GM12878 (cell line): Measurements from ENCODE around the gene TMEM223. TPM values are rescaled to one million over a fixed set of nuclear protein-coding genes. Genes with fewer than 3 reads are reported as not detected.

ENCODE experiments used
- BACH1 ChIP-seq: fragments of 450-650 bp; IDR thresholded peaks from 2 replicates; pipeline ENCODE4 v1.6.1; 2017; ENCODE audit warnings: mild to moderate bottlenecking, borderline replicate concordance
- BCL11A ChIP-seq: IDR thresholded peaks from 2 replicates; pipeline ENCODE4 v1.6.1; 2011; ENCODE audit warnings: low read depth, low read length
- CBFB ChIP-seq: IDR thresholded peaks from 2 replicates; pipeline ENCODE4 v1.6.1; 2016; ENCODE audit warnings: antibody characterized with exemption, low read depth
- CHD2 ChIP-seq: IDR thresholded peaks from 2 replicates; pipeline ENCODE4 v1.6.1; 2011; ENCODE audit warnings: low read depth, low read length, improper control_type of control experiment, borderline replicate concordance
- CHD4 ChIP-seq: fragments of 200-600 bp; sonication (generic); IDR thresholded peaks from 2 replicates; pipeline ENCODE4 v1.6.1; 2016; ENCODE audit warnings: mild to moderate bottlenecking
- FOXK2 ChIP-seq: fragments of 450-650 bp; IDR thresholded peaks from 2 replicates; pipeline ENCODE4 v1.6.1; 2017; ENCODE audit warnings: mild to moderate bottlenecking, moderate library complexity
- HSF1 ChIP-seq: fragments of 150-350 bp; IDR thresholded peaks from 2 replicates; pipeline ENCODE4 v1.6.1; 2014; ENCODE audit warnings: mild to moderate bottlenecking, low read depth, low read length
- JUNB ChIP-seq: IDR thresholded peaks from 2 replicates; pipeline ENCODE4 v1.6.1; 2016; ENCODE audit warnings: antibody characterized with exemption, mild to moderate bottlenecking
- PAX8 ChIP-seq: fragments of 450-650 bp; IDR thresholded peaks from 2 replicates; pipeline ENCODE4 v1.6.1; 2017; ENCODE audit warnings: mild to moderate bottlenecking, moderate library complexity
- RBBP5 ChIP-seq: fragments of 200-600 bp; sonication (generic); conservative IDR thresholded peaks from 2 replicates; pipeline ENCODE4 v1.6.1; 2016
- RUNX3 ChIP-seq: IDR thresholded peaks from 2 replicates; pipeline ENCODE4 v1.6.1; 2012; ENCODE audit warnings: low read length, inconsistent platforms
- SIX5 ChIP-seq: IDR thresholded peaks from 2 replicates; pipeline ENCODE4 v1.6.1; 2011; ENCODE audit warnings: mild to moderate bottlenecking, low read depth, low read length, moderate library complexity; ENCODE audit not compliant: severe bottlenecking
- SREBF1 ChIP-seq: IDR thresholded peaks from 2 replicates; pipeline ENCODE4 v1.6.1; 2012; ENCODE audit warnings: mild to moderate bottlenecking, low read length
- polyA plus RNA-seq, 11 experiments: library from polyadenylated mRNA; depleted of rRNA in 4 of 11; unstranded in 6 of 11; stranded (reverse) in 5 of 11; fragments of >200 nt; fragmentation: Nextera tagmentation in 4 of 11; fragmentation: Illumina TruSeq in 1 of 11; extraction: Ambion mirVana in 4 of 11; extraction: Trizol in 1 of 11; gene quantifications; 1 replicate in 1 of 11; 2 replicates in 10 of 11; pipeline versions ENCODE4 v1.2.1 to v1.2.3, GENCODE V29; 2011 to 2016; ENCODE audit warnings: inconsistent platforms in 2 of 11, missing spikeins in 2 of 11, low read depth in 1 of 11
- total RNA-seq, 4 experiments: library from RNA; depleted of rRNA in 3 of 4; stranded (reverse); fragments of >200 nt in 3 of 4; fragmentation: Illumina TruSeq in 1 of 4; extraction: Trizol in 1 of 4; gene quantifications; 2 replicates each; pipeline versions ENCODE4 v1.2.1 to v1.2.3, GENCODE V29; 2013 to 2021
- TF ChIP-seq, protein P1 (sequence below): fragments of 450-650 bp; conservative IDR thresholded peaks from 2 replicates; pipeline ENCODE4 v1.6.1; 2017; ENCODE audit warnings: mild to moderate bottlenecking, moderate library complexity
- TF ChIP-seq, protein P2 (sequence below): IDR thresholded peaks from 2 replicates; pipeline ENCODE4 v1.6.1; 2012; ENCODE audit warnings: mild to moderate bottlenecking, low read depth, low read length
- TF ChIP-seq, protein P3 (sequence below): fragments of 450-650 bp; formaldehyde crosslinking; IDR thresholded peaks from 2 replicates; pipeline ENCODE4 v1.4.0; 2022; ENCODE audit warnings: mild to moderate bottlenecking, moderate library complexity
- TF ChIP-seq, protein P4 (sequence below), 3 experiments: IDR thresholded peaks in 2 of 3; conservative IDR thresholded peaks in 1 of 3; 2 replicates each; pipeline ENCODE4 v1.5.1; 2011; ENCODE audit warnings: low read depth in 3 of 3, low read length in 3 of 3, mild to moderate bottlenecking in 3 of 3, control low read depth in 2 of 3, moderate library complexity in 2 of 3, inconsistent platforms in 1 of 3, mixed read lengths in 1 of 3; ENCODE audit not compliant: control insufficient read depth in 2 of 3, insufficient read depth in 1 of 3; ENCODE audit errors: extremely low read depth in 1 of 3

Gene TMEM223
- total and polyA plus RNA-seq, 10 of the 15 experiments (the other 5 are each of a cell fraction or from before 2014, with no cell fraction given) = 5.3 to 33.2 (median 14.0) TPM

GRCh38 chr11:62787005-62787759, 4.6 kb downstream of the TMEM223 start, which contains the start of gene TMEM179B (continued):
- TF ChIP-seq, protein P1, sequence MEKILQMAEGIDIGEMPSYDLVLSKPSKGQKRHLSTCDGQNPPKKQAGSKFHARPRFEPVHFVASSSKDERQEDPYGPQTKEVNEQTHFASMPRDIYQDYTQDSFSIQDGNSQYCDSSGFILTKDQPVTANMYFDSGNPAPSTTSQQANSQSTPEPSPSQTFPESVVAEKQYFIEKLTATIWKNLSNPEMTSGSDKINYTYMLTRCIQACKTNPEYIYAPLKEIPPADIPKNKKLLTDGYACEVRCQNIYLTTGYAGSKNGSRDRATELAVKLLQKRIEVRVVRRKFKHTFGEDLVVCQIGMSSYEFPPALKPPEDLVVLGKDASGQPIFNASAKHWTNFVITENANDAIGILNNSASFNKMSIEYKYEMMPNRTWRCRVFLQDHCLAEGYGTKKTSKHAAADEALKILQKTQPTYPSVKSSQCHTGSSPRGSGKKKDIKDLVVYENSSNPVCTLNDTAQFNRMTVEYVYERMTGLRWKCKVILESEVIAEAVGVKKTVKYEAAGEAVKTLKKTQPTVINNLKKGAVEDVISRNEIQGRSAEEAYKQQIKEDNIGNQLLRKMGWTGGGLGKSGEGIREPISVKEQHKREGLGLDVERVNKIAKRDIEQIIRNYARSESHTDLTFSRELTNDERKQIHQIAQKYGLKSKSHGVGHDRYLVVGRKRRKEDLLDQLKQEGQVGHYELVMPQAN = peak; percentile 86
- TF ChIP-seq, protein P2, sequence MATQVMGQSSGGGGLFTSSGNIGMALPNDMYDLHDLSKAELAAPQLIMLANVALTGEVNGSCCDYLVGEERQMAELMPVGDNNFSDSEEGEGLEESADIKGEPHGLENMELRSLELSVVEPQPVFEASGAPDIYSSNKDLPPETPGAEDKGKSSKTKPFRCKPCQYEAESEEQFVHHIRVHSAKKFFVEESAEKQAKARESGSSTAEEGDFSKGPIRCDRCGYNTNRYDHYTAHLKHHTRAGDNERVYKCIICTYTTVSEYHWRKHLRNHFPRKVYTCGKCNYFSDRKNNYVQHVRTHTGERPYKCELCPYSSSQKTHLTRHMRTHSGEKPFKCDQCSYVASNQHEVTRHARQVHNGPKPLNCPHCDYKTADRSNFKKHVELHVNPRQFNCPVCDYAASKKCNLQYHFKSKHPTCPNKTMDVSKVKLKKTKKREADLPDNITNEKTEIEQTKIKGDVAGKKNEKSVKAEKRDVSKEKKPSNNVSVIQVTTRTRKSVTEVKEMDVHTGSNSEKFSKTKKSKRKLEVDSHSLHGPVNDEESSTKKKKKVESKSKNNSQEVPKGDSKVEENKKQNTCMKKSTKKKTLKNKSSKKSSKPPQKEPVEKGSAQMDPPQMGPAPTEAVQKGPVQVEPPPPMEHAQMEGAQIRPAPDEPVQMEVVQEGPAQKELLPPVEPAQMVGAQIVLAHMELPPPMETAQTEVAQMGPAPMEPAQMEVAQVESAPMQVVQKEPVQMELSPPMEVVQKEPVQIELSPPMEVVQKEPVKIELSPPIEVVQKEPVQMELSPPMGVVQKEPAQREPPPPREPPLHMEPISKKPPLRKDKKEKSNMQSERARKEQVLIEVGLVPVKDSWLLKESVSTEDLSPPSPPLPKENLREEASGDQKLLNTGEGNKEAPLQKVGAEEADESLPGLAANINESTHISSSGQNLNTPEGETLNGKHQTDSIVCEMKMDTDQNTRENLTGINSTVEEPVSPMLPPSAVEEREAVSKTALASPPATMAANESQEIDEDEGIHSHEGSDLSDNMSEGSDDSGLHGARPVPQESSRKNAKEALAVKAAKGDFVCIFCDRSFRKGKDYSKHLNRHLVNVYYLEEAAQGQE = 0 out of 2 replicates have a peak, but pooled peaks have one; percentile 37
- TF ChIP-seq FOXK2 = 0 out of 2 replicates have a peak, but pooled peaks have one; percentile 21
- TF ChIP-seq CHD2 = peak; percentile 69; the same call in 1 of the 2 replicates
- peak; percentile 83 for TF ChIP-seq CBFB
- TF ChIP-seq, protein P3, sequence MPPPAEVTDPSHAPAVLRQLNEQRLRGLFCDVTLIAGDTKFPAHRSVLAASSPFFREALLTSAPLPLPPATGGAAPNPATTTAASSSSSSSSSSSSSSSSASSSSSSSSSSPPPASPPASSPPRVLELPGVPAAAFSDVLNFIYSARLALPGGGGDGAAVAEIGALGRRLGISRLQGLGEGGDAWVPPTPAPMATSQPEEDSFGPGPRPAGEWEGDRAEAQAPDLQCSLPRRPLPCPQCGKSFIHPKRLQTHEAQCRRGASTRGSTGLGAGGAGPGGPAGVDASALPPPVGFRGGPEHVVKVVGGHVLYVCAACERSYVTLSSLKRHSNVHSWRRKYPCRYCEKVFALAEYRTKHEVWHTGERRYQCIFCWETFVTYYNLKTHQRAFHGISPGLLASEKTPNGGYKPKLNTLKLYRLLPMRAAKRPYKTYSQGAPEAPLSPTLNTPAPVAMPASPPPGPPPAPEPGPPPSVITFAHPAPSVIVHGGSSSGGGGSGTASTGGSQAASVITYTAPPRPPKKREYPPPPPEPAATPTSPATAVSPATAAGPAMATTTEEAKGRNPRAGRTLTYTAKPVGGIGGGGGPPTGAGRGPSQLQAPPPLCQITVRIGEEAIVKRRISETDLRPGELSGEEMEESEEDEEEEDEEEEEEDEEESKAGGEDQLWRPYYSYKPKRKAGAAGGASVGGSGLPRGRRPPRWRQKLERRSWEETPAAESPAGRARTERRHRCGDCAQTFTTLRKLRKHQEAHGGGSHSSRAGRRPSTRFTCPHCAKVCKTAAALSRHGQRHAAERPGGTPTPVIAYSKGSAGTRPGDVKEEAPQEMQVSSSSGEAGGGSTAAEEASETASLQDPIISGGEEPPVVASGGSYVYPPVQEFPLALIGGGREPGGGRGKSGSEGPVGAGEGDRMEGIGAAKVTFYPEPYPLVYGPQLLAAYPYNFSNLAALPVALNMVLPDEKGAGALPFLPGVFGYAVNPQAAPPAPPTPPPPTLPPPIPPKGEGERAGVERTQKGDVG (CRISPR knock-in tag) = no peak
- no peak for TF ChIP-seq BCL11A
- TF ChIP-seq, protein P4, sequence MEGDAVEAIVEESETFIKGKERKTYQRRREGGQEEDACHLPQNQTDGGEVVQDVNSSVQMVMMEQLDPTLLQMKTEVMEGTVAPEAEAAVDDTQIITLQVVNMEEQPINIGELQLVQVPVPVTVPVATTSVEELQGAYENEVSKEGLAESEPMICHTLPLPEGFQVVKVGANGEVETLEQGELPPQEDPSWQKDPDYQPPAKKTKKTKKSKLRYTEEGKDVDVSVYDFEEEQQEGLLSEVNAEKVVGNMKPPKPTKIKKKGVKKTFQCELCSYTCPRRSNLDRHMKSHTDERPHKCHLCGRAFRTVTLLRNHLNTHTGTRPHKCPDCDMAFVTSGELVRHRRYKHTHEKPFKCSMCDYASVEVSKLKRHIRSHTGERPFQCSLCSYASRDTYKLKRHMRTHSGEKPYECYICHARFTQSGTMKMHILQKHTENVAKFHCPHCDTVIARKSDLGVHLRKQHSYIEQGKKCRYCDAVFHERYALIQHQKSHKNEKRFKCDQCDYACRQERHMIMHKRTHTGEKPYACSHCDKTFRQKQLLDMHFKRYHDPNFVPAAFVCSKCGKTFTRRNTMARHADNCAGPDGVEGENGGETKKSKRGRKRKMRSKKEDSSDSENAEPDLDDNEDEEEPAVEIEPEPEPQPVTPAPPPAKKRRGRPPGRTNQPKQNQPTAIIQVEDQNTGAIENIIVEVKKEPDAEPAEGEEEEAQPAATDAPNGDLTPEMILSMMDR (IDR thresholded peaks at IDR 0.05 in 2 of 3, conservative IDR thresholded peaks at IDR 0.05 in 1 of 3; ENCODE audit: control insufficient read depth in 2 of 3, extremely low read depth in 1 of 3, insufficient read depth in 1 of 3, low read depth in 3 of 3, low read length in 3 of 3) = peak; percentile 65 to 75 (median 74)
- TF ChIP-seq BACH1 = peak; percentile 19
- TF ChIP-seq PAX8 = no peak
- TF ChIP-seq RBBP5 = no peak
- no peak for TF ChIP-seq CHD4
- no peak for TF ChIP-seq SREBF1
- TF ChIP-seq SIX5 = peak; percentile 37
- no peak for TF ChIP-seq HSF1
- peak; percentile 47; the same call in 1 of the 2 replicates for TF ChIP-seq RUNX3
- TF ChIP-seq JUNB = no peak
